NCI-H526 treated with DMSO at 0.1 percent for 48 hours (cell line): Measurements from ENCODE around the gene HECTD2.
"Not testable (repeated sequence)": the region's sequence is repeated elsewhere in the genome, so short reads cannot be mapped to it uniquely, and the experiment has no call there.

Source experiments
- DNase-seq: peaks from one replicate; lab custom pipeline; 2025; lab: John Stamatoyannopoulos, UW

The HECTD2 gene

GRCh38 chr10:91409869-91410637 is at the start of gene HECTD2:
Gene HECTD2, plus strand, starts transcription at chr10:91410344. Its CDS starts 95 bp downstream, at chr10:91410439.
- peak; percentile 47 for DNase-seq

- no peak for DNase-seq
Measured at GRCh38 chr10:91360461-91360860, 49.7 kb upstream of the HECTD2 start.

GRCh38 chr10:91365519-91365918 is 44.6 kb upstream of the HECTD2 start:
- not testable (repeated sequence) for DNase-seq

GRCh38 chr10:91366704-91367103 is 43.4 kb upstream of the HECTD2 start:
- DNase-seq: no peak

GRCh38 chr10:91367127-91367531 is 43.0 kb upstream of the HECTD2 start:
- peak; percentile 1 for DNase-seq

DNA sequence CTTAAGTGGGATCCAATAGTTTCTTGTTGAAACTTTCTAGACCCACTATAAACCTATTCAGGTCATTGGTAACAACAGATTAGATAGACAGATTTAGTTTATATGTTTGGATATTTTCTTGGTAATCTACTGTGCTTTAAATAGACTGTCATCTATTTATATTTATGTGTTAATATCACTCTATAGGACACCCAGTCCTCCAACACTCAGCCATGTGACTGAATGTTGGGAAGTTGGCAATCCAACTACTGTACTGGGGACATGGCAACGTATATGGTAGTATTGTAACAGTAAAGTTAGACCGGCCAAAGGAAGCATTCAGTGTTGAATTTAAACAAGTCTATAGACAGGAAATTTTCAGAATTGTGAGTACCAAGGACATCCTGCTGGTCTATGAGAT is 42.6 kb upstream of the HECTD2 start:
- no peak for DNase-seq

GRCh38 chr10:91369978-91370589 is 40.1 kb upstream of the HECTD2 start:
- DNase-seq: peak; percentile 5

DNA sequence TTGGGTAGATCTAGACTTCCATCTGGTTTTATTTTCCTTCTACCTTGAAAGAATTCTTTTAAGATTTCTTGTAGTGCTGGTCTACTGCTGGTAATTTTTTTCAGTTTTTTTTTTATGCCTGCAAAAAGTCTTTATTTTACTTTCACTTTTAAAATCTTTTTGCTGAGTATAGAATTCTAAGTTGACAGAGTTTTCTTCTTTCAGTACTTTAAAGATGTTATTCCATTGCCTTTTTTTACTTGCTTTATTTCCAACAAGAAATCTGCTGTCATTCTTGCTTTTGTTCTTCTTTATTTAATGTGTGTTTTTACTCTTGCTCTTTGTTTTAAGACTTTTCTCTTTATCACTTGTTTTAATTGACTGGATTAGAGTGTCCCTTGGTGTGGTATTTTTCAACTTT is 36.1 kb upstream of the HECTD2 start:
- DNase-seq: no peak

DNA sequence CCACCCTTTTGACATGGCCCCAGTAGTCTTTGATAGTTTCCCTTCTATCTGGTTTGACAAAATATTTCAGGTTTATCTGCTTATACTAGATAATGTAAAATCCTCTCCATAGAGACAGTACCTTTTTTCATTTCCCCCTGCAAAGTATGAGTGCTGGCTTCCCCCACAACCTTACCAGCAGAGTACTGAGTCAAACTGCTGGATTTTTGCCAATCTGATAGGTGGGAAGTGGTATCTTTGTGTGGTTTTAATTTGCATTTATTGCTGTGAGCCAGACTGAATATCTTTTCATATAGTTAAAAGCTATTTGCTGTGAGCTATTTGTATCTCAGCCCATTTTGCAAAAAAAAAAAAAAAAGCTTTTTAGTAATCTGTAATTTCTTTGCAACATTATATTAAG is 32.1 kb upstream of the HECTD2 start:
- DNase-seq: peak; percentile 69

GRCh38 chr10:91380873-91381256 is 29.3 kb upstream of the HECTD2 start:
- DNase-seq: no peak

GRCh38 chr10:91381257-91381891 is 28.8 kb upstream of the HECTD2 start:
- DNase-seq: no peak

GRCh38 chr10:91385306-91386085 is 24.6 kb upstream of the HECTD2 start:
- DNase-seq: no peak

DNA sequence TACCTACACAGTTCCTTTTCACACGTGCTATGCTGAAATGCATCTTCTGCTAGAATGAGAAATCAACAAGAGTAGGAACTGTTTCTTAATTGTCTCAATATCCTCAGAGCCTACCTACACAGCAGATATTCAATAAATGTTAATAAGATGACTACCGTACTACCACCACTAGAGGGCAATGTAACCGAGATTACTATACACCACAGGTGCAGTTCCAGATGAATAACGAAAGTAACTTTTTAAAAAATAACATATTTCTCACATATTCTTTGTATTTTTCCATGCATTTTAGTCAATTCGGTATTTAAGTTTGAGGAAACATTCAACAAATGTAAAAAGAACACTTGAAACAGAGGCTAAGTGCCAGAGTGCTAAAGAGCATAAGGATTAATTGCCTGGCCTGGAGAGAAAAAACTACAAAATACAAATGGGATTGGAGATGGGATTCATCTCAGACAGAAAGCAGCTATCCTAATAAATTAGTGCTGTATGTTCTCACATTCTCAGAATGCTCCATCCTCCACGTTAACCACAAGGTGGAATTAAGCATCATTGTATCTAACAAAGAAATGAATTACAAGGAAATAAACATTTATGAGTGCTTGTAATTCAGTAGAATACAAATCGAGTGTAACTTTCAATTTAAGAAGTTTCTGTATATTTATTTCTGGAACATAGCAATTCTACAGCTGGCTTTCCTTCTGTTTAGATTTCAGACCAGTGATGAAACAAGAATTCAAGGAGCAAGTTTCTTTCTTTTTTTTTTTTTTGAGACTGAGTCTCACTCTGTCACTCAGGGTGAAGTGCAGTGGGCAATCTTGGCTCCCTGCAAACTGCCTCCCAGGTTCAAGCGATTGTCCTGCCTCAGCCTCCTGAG is 20.3 kb upstream of the HECTD2 start:
- peak; percentile 18 for DNase-seq

DNA sequence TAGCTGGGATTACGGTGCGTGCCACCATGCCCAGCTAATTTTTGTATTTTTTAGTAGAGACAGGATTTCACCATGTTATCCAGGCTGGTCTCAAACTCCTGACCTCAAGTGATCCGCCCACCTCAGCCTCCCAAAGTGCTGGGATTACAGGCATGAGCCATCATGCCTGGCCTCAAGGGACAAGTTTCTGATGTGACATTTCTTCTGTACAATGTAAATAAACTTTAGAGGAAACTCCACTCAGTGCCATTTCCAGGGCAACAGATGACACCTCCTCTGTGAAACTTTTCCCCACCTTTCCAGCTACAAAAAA is 19.7 kb upstream of the HECTD2 start:
- not testable (repeated sequence) for DNase-seq

- DNase-seq: no peak
Measured at GRCh38 chr10:91391920-91392319, 18.2 kb upstream of the HECTD2 start.

- DNase-seq: no peak
Measured at GRCh38 chr10:91406322-91406721, 3.8 kb upstream of the HECTD2 start.

- peak; percentile 82 for DNase-seq
Measured at GRCh38 chr10:91409069-91409868, 875 bp upstream of the HECTD2 start.

DNA sequence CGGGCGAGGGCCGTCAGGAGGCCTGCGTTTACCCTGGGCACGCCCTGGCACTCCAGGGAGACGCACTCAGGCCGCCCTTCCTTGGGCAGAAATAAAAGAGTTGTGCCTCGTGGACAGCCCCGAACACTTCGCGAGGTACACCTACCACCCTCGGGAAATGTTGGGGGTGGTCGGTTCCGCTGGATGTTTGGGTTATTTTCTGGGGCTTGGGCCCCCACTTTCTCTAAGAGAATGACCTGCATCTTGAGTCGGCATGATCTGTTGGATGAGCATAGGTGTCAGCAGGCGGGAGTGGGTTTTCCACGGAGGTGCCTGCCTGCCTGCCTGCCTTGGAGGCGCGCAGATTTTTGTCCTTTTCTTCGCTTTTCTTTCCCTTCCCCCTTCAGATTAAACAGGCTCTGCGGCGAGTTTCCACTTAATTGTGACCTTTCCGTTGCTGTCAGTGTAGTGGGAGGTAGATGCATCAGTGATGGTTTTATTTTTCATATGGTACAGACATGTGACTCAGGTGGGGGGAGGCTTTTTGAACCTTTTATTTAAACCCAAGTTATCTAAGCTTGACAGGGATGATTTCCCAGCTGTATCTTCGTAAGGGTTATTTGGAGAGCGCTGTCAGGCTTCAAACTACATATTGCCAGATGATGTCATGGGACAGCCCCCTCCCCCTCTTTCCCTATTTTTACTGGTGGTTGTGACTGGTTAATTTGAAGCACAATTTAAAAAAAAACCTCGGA is 661 bp downstream of the HECTD2 start:
- DNase-seq: peak; percentile 12

GRCh38 chr10:91411621-91412020 is 1.5 kb downstream of the HECTD2 start:
- DNase-seq: no peak
